ENCODE results near the gene PPIF. TPM values are rescaled to one million over a fixed set of nuclear protein-coding genes. Genes with fewer than 3 reads are reported as not detected.

Gene PPIF
- total and polyA plus RNA-seq, 2 of the 4 experiments (the other 2 are of a cell fraction) = 29.2 to 130 TPM

DNA sequence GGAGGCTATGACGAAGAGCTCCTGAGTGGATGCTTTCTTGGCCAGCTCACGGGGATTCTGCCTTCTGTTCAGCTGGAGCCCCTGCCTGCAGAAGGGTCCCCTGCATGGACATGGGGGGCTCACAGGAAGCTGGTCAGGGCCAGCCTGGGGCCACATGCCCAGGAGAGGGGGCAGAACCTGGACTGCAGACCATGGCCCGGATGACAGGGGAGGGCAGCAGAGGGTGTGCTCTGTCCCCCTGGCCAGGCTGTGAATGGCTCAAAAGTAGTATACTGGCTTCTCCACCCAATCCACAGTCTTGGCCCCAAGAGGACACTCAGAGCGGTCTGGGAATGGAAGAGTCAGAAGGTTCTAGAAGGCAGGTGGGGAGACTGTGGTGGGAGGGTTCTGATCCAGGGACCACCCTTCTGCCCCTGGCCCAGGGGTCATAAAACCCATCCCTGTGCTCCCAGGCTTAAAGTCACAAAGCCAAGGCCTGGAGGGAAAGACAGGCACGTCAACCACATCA is 40.3 kb downstream of the PPIF start:
- no peak for DNase-seq
- in situ Hi-C loops (cut with MboI; ENCODE audit: low sequenced_read_pairs) = loop anchor here (25.0 kb wide), 1 partner anchor 100 kb away; no protein-coding TSS in a partner anchor

More for the DNA sequence above, 40.3 kb downstream of the PPIF start:
- no peak overlapping the region for H4K8ac ChIP-seq (ENCODE audit: low read depth in 2 of 2, low read length in 2 of 2)
- CTCF ChIA-PET = no interaction called here
- H3K36me3 ChIP-seq (ENCODE audit: control insufficient read depth, insufficient read depth, low read length) = peaks cover 65% of the 10 kb centered on the region
- no peak overlapping the region for H2BK5ac ChIP-seq (ENCODE audit: low read depth, low read length, poor library complexity, severe bottlenecking)
- TF ChIP-seq RFX5 (IDR thresholded peaks at IDR 0.05; ENCODE audit: low read depth, low read length) (no peak), FOS (IDR thresholded peaks at IDR 0.05; ENCODE audit: low read depth, low read length) (no peak), SMC3 (IDR thresholded peaks at IDR 0.05; ENCODE audit: low read depth, low read length) (no peak), RAD21 (IDR thresholded peaks at IDR 0.05; ENCODE audit: low read length) (no peak), POLR2A (IDR thresholded peaks at IDR 0.05; ENCODE audit: low read depth, low read length) (no peak), MAFK (IDR thresholded peaks at IDR 0.05; ENCODE audit: low read depth, low read length) (no peak), NFE2L2 (IDR thresholded peaks at IDR 0.05; ENCODE audit: low read depth, low read length) (no peak), RCOR1 (IDR thresholded peaks at IDR 0.05; ENCODE audit: insufficient replicate concordance, low read length) (no peak), MXI1 (IDR thresholded peaks at IDR 0.05; ENCODE audit: borderline replicate concordance, low read depth, low read length) (no peak), CEBPB (IDR thresholded peaks at IDR 0.05; ENCODE audit: low read depth, low read length) (no peak), BHLHE40 (IDR thresholded peaks at IDR 0.05; ENCODE audit: low read depth, low read length) (no peak), CHD1 (IDR thresholded peaks at IDR 0.05; ENCODE audit: low read depth, low read length) (no peak)
- TF ChIP-seq, protein P1, sequence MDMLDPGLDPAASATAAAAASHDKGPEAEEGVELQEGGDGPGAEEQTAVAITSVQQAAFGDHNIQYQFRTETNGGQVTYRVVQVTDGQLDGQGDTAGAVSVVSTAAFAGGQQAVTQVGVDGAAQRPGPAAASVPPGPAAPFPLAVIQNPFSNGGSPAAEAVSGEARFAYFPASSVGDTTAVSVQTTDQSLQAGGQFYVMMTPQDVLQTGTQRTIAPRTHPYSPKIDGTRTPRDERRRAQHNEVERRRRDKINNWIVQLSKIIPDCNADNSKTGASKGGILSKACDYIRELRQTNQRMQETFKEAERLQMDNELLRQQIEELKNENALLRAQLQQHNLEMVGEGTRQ (IDR thresholded peaks at IDR 0.05; ENCODE audit: low read depth, low read length) = no peak
- H2AFZ ChIP-seq (replicated peaks; ENCODE audit: low read length, poor library complexity) = no peak overlapping the region
- no peak overlapping the region for H4K91ac ChIP-seq (ENCODE audit: insufficient read depth, low read depth, low read length)
- H2BK120ac ChIP-seq (ENCODE audit: low read depth, low read length) = no peak overlapping the region
- H2BK20ac ChIP-seq (ENCODE audit: low read depth, low read length) = no peak overlapping the region
- H4K20me1 ChIP-seq (ENCODE audit: insufficient read depth, low read length) = 0 out of 2 replicates have a peak, but pooled peaks cover 3% of the 10 kb centered on the region
- H2AK5ac ChIP-seq (ENCODE audit: low read depth, low read length) = no peak overlapping the region
- H2BK15ac ChIP-seq (ENCODE audit: low read depth, low read length) = no peak overlapping the region
- ATAC-seq (ENCODE audit: low read depth) = no peak
- peak overlapping the region; percentile 71 for H2AK9ac ChIP-seq (replicated peaks; ENCODE audit: low read depth, low read length, poor library complexity)
- WGBS, 2 experiments (ENCODE audit: extremely low coverage in 2 of 2, insufficient read length in 1 of 2) = 100% methylated on average over 1 of the region's 5 CpGs; no CpG with 5 or more reads in 1 of the 2 experiments
- H3K23ac ChIP-seq (ENCODE audit: low read depth, low read length) = no peak overlapping the region
- H3K56ac ChIP-seq (ENCODE audit: extremely low read depth, insufficient read depth, low read length) = no peak overlapping the region
- H3K14ac ChIP-seq (replicated peaks; ENCODE audit: low read depth, low read length) = no peak overlapping the region
- H3K9me1 ChIP-seq (ENCODE audit: insufficient read depth, low read length) = peaks cover 4% of the 10 kb centered on the region; the same call in 1 of the 2 replicates
- no peak overlapping the region for H3K27ac ChIP-seq (ENCODE audit: insufficient read depth, low read length)
- no peaks in the 10 kb centered on the region for H3K9me3 ChIP-seq (ENCODE audit: control insufficient read depth, insufficient read depth, low read length)
- no peak overlapping the region for H3K18ac ChIP-seq (ENCODE audit: low read depth, low read length)
- H3K79me1 ChIP-seq (ENCODE audit: low read depth in 1 of 2, low read length in 2 of 2) = peaks cover 13 to 22% of the 10 kb centered on the region in 2 experiments
- H3K4me3 ChIP-seq (ENCODE audit: insufficient read depth, low read depth, low read length) = no peak overlapping the region
- intact Hi-C loops (cut with micrococcal nuclease) (no loop called here), dilution Hi-C loops (cut with HindIII; ENCODE audit: low sequenced_read_pairs, unreplicated experiment) (no loop called here)
- BruUV-seq (replicated peaks) = no TSS peak
- no peak overlapping the region for H3K4ac ChIP-seq (ENCODE audit: low read depth, low read length)
- H3K27me3 ChIP-seq (ENCODE audit: control insufficient read depth, insufficient read depth, low read length) = no peaks in the 10 kb centered on the region
- peaks cover 2% of the 10 kb centered on the region; the same call in 1 of the 2 replicates for H3K4me1 ChIP-seq (ENCODE audit: control insufficient read depth, insufficient read depth, low read length)
- POLR2A ChIA-PET (ENCODE audit: unreplicated experiment) = no interaction called here
- H3K9ac ChIP-seq (ENCODE audit: low read depth, low read length) = no peak overlapping the region
- no peak overlapping the region for H3K4me2 ChIP-seq (ENCODE audit: low read depth, low read length)
- H4K5ac ChIP-seq (ENCODE audit: low read depth, low read length) = no peak overlapping the region
